Omental fat pad (tissue), 4 donors: ENCODE results near the gene SC5D. TPM values are rescaled to one million over a fixed set of nuclear protein-coding genes. Genes with fewer than 3 reads are reported as not detected.

Source experiments
- ATAC-seq: fragments of 150-250 bp; one replicate; pipeline ENCODE4 v1.9.1; 2016; ENCODE audit warnings: mild to moderate bottlenecking, moderate library complexity; ENCODE audit not compliant: low FRiP score
- DNase-seq: peaks from one replicate; pipeline ENCODE4 v3.0.0-alpha.2; 2019; ENCODE audit warnings: low spot score
- total RNA-seq, 4 donors: library from RNA; depleted of rRNA; stranded (reverse); fragments of >200 nt; gene quantifications; one replicate each; pipeline ENCODE4 v1.1.0, GENCODE V29; 2016
- TF ChIP-seq, protein P1 (sequence below), 3 donors: fragments of 450-650 bp; IDR thresholded peaks; one replicate each; pipeline ENCODE4 v1.5.1; 2016 to 2017; ENCODE audit warnings: antibody characterized with exemption in 3 of 3, mild to moderate bottlenecking in 3 of 3, moderate library complexity in 2 of 3

The SC5D gene
- total RNA-seq, 4 donors from 2014 or later, result 16.9 to 30.3 (median 26.8) TPM

GRCh38 chr11:121291319-121291718 lies 1.3 kb upstream of the SC5D start:
- TF ChIP-seq, protein P1, sequence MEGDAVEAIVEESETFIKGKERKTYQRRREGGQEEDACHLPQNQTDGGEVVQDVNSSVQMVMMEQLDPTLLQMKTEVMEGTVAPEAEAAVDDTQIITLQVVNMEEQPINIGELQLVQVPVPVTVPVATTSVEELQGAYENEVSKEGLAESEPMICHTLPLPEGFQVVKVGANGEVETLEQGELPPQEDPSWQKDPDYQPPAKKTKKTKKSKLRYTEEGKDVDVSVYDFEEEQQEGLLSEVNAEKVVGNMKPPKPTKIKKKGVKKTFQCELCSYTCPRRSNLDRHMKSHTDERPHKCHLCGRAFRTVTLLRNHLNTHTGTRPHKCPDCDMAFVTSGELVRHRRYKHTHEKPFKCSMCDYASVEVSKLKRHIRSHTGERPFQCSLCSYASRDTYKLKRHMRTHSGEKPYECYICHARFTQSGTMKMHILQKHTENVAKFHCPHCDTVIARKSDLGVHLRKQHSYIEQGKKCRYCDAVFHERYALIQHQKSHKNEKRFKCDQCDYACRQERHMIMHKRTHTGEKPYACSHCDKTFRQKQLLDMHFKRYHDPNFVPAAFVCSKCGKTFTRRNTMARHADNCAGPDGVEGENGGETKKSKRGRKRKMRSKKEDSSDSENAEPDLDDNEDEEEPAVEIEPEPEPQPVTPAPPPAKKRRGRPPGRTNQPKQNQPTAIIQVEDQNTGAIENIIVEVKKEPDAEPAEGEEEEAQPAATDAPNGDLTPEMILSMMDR (IDR thresholded peaks at IDR 0.05), result no peak
- DNase-seq, result no peak
- no peak for ATAC-seq

DNA sequence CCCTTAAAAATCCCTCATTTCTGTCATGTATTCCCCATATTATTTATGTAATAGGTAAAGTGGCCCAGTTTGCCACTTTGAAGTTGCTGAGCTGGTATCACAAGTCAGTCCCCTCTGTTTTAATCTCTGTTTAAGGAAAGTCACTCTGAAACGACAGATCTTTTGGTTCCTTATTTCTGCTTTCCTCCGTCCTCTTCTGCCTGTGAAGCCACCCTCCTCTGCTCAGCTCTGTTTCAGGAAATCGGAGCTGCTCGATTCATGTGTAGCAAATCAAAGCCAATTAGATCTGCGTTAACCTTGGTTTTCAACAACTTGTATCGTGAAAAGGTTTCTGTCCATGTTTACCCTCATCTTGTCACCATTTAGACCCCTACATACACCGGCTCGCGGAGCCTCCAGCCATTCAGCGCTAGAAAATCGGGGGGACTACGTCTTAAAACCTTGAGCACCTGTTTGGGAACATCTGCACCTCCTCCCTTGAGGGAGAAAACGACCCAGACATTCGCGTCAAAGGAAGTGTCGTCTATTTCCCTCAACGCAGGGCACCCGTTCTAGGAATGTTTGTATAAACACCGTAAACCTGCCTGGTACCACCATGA lies 576 bp upstream of the SC5D start:
- TF ChIP-seq, protein P1 (IDR thresholded peaks at IDR 0.05), result no peak
- ATAC-seq (peak; percentile 27), DNase-seq (no peak)

- DNase-seq, result no peak
- peak; percentile 4 for ATAC-seq
- TF ChIP-seq, protein P1 (IDR thresholded peaks at IDR 0.05), result no peak
Observed at GRCh38 chr11:121293288-121293594, 670 bp downstream of the SC5D start.

- DNase-seq (no peak), ATAC-seq (no peak)
- TF ChIP-seq, protein P1 (IDR thresholded peaks at IDR 0.05), result no peak
Observed at GRCh38 chr11:121295246-121296029, 2.9 kb downstream of the SC5D start.

DNA sequence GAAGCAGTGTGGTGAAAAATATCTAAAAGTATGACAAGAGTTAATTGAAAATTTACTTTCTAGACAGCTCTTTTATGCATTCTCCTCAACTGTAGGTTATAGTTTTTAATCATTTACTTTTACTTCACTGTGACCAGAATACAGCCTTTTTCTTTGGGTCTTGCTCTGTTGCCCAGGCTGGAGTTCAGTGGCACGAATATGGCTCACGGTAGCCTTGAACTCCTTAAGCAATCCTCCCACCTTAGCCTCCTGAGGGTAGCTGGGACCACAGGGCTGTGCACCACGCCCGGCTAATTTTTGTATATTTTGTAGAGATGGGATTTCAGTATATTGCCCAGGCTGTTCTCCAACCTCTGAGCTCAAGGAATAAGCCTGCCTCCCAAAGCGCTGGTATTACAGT lies 5.3 kb downstream of the SC5D start:
- TF ChIP-seq, protein P1 (IDR thresholded peaks at IDR 0.05), result no peak
- ATAC-seq (no peak), DNase-seq (no peak)

DNA sequence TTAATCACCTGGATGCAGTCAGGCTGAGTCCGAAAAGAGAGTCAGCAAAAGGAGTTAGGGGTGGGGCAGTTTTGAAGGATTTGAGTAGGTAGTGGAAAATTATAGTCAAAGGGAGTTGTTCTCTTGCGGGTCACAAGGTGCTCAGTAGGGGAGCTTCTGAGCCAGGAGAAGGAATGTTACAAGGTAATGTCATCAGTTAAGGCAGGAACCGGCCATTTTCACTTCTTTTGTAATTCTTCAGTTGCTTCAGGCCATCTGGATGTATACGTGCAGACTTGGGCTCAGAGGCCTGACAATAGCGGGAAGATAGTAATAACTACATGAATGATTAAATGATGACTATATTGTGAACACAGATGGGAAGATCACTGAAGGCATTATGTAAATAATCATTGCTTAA lies 6.2 kb downstream of the SC5D start:
- ATAC-seq (no peak), DNase-seq (no peak)
- TF ChIP-seq, protein P1 (IDR thresholded peaks at IDR 0.05), result no peak

DNA sequence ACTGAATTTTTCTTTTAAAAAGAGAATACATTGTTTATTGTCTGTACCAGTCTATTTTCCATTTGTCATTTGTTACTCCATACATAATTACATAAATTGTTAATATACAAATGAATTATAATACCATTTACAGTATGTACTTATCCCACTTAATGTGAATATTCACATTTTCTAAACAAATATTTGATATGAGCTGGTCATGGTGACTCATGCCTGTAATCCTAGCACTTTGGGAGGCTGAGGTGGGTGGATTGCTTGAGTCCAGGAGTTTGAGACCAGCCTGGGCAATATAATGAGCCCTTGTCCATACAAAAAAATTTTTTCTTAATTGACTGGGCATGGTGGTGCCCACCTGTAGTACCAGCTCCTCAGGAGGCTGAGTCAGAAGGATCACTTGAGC lies 6.8 kb downstream of the SC5D start:
- no peak for DNase-seq
- TF ChIP-seq, protein P1 (IDR thresholded peaks at IDR 0.05), result no peak

More for the DNA sequence above, 6.8 kb downstream of the SC5D start:
- ATAC-seq, result no peak
